Natural killer cell (primary cell): ENCODE measurements around the gene HTR2A. TPM values are rescaled to one million over a fixed set of nuclear protein-coding genes. Genes with fewer than 3 reads are reported as not detected.

Experiments
- ATAC-seq, 3 donors: fragments of 150-1000 bp in 2 of 3; fragments of 200-7000 bp in 1 of 3; cut with Tn5 transposase; 1 replicate in 1 of 3; 2 replicates in 2 of 3; pipeline ENCODE4 v1.10.0; 2021; ENCODE audit warnings: mild to moderate bottlenecking in 2 of 3, moderate library complexity in 2 of 3
- DNase-seq, 2 donors: peaks; one replicate each; pipeline versions ENCODE4 v3.0.0 to v3.0.0-alpha.2; 2013 to 2021; ENCODE audit warnings: mixed read lengths in 1 of 2
- H3K27ac ChIP-seq: one replicate; pipeline ENCODE4 v1.5.1; 2013; ENCODE audit warnings: mild to moderate bottlenecking, low read length
- H3K27me3 ChIP-seq: one replicate; pipeline ENCODE4 v1.6.1; 2013; ENCODE audit warnings: low read length; ENCODE audit not compliant: control insufficient read depth, insufficient read depth
- H3K36me3 ChIP-seq: one replicate; pipeline ENCODE4 v1.6.1; 2013; ENCODE audit warnings: low read length; ENCODE audit not compliant: control insufficient read depth, insufficient read depth
- H3K4me1 ChIP-seq: one replicate; pipeline ENCODE4 v1.6.1; 2013; ENCODE audit warnings: low read length; ENCODE audit not compliant: control insufficient read depth, insufficient read depth
- H3K4me3 ChIP-seq: one replicate; pipeline ENCODE4 v1.5.1; 2013; ENCODE audit warnings: low read length
- H3K9me3 ChIP-seq: one replicate; pipeline ENCODE4 v1.6.1; 2013; ENCODE audit warnings: low read length; ENCODE audit not compliant: control insufficient read depth, insufficient read depth
- H3K27ac Mint-ChIP-seq, 2 donors: one replicate each; pipeline ENCODE4 v1.8.0; 2022; ENCODE audit warnings: mild to moderate bottlenecking in 2 of 2, mixed read lengths in 2 of 2, moderate library complexity in 1 of 2
- H3K27me3 Mint-ChIP-seq, 2 donors: one replicate each; pipeline ENCODE4 v1.8.0; 2022; ENCODE audit warnings: low read depth in 2 of 2, mixed read lengths in 2 of 2
- H3K36me3 Mint-ChIP-seq: one replicate; pipeline ENCODE4 v1.8.0; 2022; ENCODE audit warnings: mixed read lengths
- H3K4me1 Mint-ChIP-seq, 2 donors: one replicate each; pipeline ENCODE4 v1.8.0; 2022; ENCODE audit warnings: mixed read lengths in 2 of 2
- H3K4me3 Mint-ChIP-seq: one replicate; pipeline ENCODE4 v1.8.0; 2022; ENCODE audit warnings: mild to moderate bottlenecking, moderate library complexity, mixed read lengths
- H3K9me3 Mint-ChIP-seq, 2 donors: one replicate each; pipeline ENCODE4 v1.8.0; 2022; ENCODE audit warnings: mixed read lengths in 2 of 2
- CTCF ChIP-seq: fragments of 200-600 bp; IDR thresholded peaks from one replicate; pipeline ENCODE4 v1.8.0; 2022; ENCODE audit warnings: antibody characterized with exemption
- WGBS: methylation state at CpG from one replicate; pipeline ENCODE4 v1.1.7; 2013; ENCODE audit warnings: missing lambda C conversion rate; ENCODE audit not compliant: insufficient coverage; 5-methylcytosine and 5-hydroxymethylcytosine counted together
- intact Hi-C: fragments of 100-400 bp; cut with micrococcal nuclease; formaldehyde crosslinking; loops from one replicate; pipeline ENCODE4 v1.14.2; 2022
- total RNA-seq, 4 donors: library from RNA; stranded (reverse); fragments of 120-200 nt in 1 of 4; gene quantifications; one replicate each; pipeline versions ENCODE4 v1.2.3 to v1.2.4, GENCODE V29; 2013 to 2022

The HTR2A gene
- total RNA-seq, 3 donors from 2014 or later (not counting 1 experiment from before 2014, with no cell fraction given), result not detected

DNA sequence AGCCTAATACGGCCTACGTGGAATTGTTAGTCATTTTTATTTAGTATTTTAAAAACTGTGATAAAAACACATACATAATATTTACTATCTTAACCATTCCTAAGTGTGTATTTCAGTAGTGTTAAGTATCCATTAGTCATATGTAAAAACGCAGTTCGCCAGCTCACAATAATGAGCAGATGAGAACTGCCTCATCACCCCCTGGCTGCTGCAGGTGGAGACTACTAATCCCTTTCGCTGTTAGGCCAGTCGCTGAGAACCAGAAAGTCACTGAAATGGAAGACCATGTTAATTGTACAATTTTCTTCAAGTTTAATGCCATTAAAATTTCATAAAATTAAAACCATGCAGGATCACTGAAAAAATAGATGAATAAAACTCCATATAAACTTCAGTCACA lies 101.5 kb downstream of the HTR2A start:
- TF ChIP-seq CTCF, result no peak
- Histone ChIP-seq H3K36me3 (peaks cover 9% of the 10 kb centered on the region), H3K4me1 (peaks cover 16% of the 10 kb centered on the region), H3K4me3 (no peak overlapping the region), H3K27ac (no peak overlapping the region), H3K9me3 (no peaks in the 10 kb centered on the region), H3K27me3 (no peaks in the 10 kb centered on the region)
- intact Hi-C loops, result loop anchor here (5.0 kb wide), 1 partner anchor 43 kb away; no protein-coding TSS in a partner anchor
- Mint-ChIP-seq H3K27me3 (peaks cover 0 to 2% of the 10 kb centered on the region in 2 donors), H3K4me1 (peaks cover 15 to 18% of the 10 kb centered on the region in 2 donors), H3K9me3 (no peaks in the 10 kb centered on the region), H3K4me3 (no peak overlapping the region), H3K27ac (no peak overlapping the region), H3K36me3 (peaks cover 8% of the 10 kb centered on the region)
- 93% methylated on average over 4 of the region's 6 CpGs for WGBS
- DNase-seq (no peak), ATAC-seq (no peak)

GRCh38 chr13:46783504-46783903 lies 113.3 kb downstream of the HTR2A start:
- no peak for ATAC-seq

DNA sequence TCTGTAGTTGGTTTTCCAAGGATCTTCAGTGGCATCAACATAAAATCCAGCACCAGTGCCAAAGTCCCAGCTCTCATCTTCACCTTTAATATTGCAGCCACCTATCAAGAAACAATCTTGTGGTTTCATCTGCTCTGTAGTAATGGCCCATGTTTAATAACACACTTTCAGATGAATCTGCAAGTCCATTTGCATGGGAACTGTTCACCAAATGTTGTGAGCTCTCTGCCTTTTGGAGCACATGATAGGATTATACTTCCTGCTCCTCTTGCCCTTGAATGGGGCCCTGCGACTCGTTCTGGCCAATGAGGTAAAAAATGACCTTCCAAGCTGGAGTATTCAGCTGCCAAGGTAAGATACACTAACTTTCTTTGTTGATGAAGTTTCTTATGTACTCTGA lies 114.2 kb downstream of the HTR2A start:
- Mint-ChIP-seq H3K27ac (no peak overlapping the region), H3K9me3 (no peaks in the 10 kb centered on the region), H3K4me3 (no peak overlapping the region), H3K4me1 (no peaks in the 10 kb centered on the region), H3K36me3 (peaks cover 16% of the 10 kb centered on the region), H3K27me3 (no peaks in the 10 kb centered on the region)
- Histone ChIP-seq H3K27ac (no peak overlapping the region), H3K4me1 (no peaks in the 10 kb centered on the region), H3K36me3 (peaks cover 76% of the 10 kb centered on the region), H3K9me3 (no peaks in the 10 kb centered on the region), H3K27me3 (no peaks in the 10 kb centered on the region), H3K4me3 (no peak overlapping the region)
- intact Hi-C loops, result no loop called here
- 91% methylated on average over 2 of the region's 2 CpGs for WGBS
- TF ChIP-seq CTCF, result no peak
- ATAC-seq, result no peak
- no peak for DNase-seq

More at GRCh38 chr13:46783504-46783903, 113.3 kb downstream of the HTR2A start:
- intact Hi-C loops, result no loop called here
- no peaks in the 10 kb centered on the region for H3K27me3 Mint-ChIP-seq
- Histone ChIP-seq H3K36me3 (peaks cover 74% of the 10 kb centered on the region), H3K9me3 (no peaks in the 10 kb centered on the region), H3K27me3 (no peaks in the 10 kb centered on the region), H3K4me1 (no peaks in the 10 kb centered on the region), H3K4me3 (no peak overlapping the region), H3K27ac (no peak overlapping the region)
- WGBS, result no CpG with 5 or more reads among the region's 3 CpGs
- H3K9me3 Mint-ChIP-seq, result no peaks in the 10 kb centered on the region
- DNase-seq, result no peak
- H3K4me3 Mint-ChIP-seq, result no peak overlapping the region
- TF ChIP-seq CTCF, result no peak
- H3K36me3 Mint-ChIP-seq, result peaks cover 8% of the 10 kb centered on the region
- H3K4me1 Mint-ChIP-seq, result no peaks in the 10 kb centered on the region
- H3K27ac Mint-ChIP-seq, result no peak overlapping the region

GRCh38 chr13:46782066-46782465 lies 114.8 kb downstream of the HTR2A start:
- Mint-ChIP-seq H3K4me1 (no peaks in the 10 kb centered on the region), H3K9me3 (no peaks in the 10 kb centered on the region), H3K4me3 (no peak overlapping the region), H3K27ac (no peak overlapping the region), H3K27me3 (no peaks in the 10 kb centered on the region), H3K36me3 (peaks cover 18% of the 10 kb centered on the region)
- intact Hi-C loops, result no loop called here
- no peak for DNase-seq
- no peaks in the 10 kb centered on the region for H3K27me3 ChIP-seq
- H3K36me3 ChIP-seq, result peaks cover 79% of the 10 kb centered on the region
- no peak overlapping the region for H3K4me3 ChIP-seq
- TF ChIP-seq CTCF, result no peak
- no peak for ATAC-seq
- H3K27ac ChIP-seq, result no peak overlapping the region
- H3K9me3 ChIP-seq, result no peaks in the 10 kb centered on the region
- H3K4me1 ChIP-seq, result no peaks in the 10 kb centered on the region
- WGBS, result no CpG with 5 or more reads among the region's 1 CpG
